NCI-H1436 (cell line): ENCODE results near the gene RPUSD4.

Experiments used
- DNase-seq: peaks from one replicate; lab custom pipeline; 2025; lab: John Stamatoyannopoulos, UW

Gene RPUSD4

GRCh38 chr11:126156814-126157213 is 54.6 kb downstream of the RPUSD4 start:
- no peak for DNase-seq

GRCh38 chr11:126155402-126156187 is 55.9 kb downstream of the RPUSD4 start:
- no peak for DNase-seq

GRCh38 chr11:126154691-126155090 is 56.8 kb downstream of the RPUSD4 start:
- DNase-seq = no peak

DNA sequence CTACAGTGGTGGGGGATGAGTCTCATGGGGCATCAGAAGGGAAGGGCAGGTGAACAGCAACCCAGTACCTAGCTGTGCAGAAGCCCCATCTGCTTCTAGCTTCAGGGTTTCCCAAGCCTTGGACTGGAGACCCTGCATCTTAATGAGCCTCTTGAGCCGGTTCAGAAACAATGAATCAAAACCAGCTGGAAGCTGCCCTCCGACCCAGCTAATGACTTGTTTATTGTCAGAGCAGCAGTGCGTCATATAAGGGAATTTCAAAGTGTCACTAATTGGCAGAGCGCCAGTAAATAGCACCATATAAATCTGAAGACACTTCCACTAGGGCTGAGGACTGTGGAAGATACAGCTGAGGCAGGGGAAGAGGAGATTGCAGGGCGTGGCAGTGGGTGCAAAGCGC is 57.5 kb downstream of the RPUSD4 start:
- no peak for DNase-seq

DNA sequence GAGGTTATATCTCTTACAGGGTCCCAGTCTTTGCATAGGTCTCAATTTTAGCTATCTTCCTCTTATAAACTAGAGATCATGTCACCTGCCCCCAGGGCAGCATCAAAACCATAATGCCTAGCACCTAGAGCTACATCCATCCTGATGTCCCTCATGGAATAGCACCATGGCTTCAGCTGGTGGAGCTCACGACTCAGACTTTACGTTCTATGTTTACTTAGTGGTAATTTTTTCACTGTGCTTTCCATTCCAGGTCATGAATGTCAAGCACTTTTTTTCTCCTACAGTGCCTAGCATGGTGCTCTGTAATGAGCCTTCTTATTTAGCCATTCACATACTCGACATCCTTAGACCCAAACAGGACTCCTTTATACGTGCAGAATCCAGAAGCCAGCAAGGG is 58.4 kb downstream of the RPUSD4 start:
- no peak for DNase-seq

DNA sequence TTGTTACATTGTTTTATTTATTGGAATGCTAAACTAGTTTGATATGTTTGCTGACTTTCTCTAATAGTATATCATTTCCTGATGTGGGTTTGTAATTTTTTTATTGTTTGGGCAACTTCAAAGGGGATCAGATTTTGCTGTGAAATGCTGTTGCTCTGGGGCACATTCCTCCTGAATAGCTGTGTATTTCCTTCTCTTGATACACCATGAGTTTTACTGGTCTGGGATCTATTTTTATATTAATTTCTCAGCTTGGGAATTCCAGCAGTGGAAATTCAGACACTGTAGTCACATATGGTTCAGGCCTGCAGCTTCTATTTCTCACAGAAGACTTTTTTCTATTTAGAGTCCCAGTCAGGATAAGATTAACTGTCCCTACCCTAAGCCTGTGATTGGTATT is 58.9 kb downstream of the RPUSD4 start:
- DNase-seq = no peak

GRCh38 chr11:126152152-126152551 is 59.3 kb downstream of the RPUSD4 start:
- no peak for DNase-seq
